Spleen (tissue), 7 donors: ENCODE measurements around the gene GPX5.

Source experiments
- CTCF ChIP-seq, 11 experiments: fragments of 200-600 bp in 7 of 11; fragments of 450-650 bp in 4 of 11; sonication (generic) in 4 of 11; IDR thresholded peaks in 8 of 11; conservative IDR thresholded peaks in 3 of 11; 1 replicate in 7 of 11; 2 replicates in 4 of 11; pipeline versions ENCODE4 v1.4.0 to v1.8.0; 2016 to 2021; ENCODE audit warnings: antibody characterized with exemption in 11 of 11, inconsistent platforms in 4 of 11, mild to moderate bottlenecking in 1 of 11
- POLR2A ChIP-seq, 3 donors: fragments of 450-650 bp; IDR thresholded peaks; one replicate each; pipeline ENCODE4 v1.5.1; 2017; ENCODE audit warnings: antibody characterized with exemption in 3 of 3, mild to moderate bottlenecking in 1 of 3
- donor health status: DM: no; HTN: no; CAD: no; lungs with moderate emphysema.
- donor health status: DM: no; HTN: no; CAD: no.
- donor health status: DM: no; HTN: no; CAD: no.

- no peak for TF ChIP-seq POLR2A (IDR thresholded peaks at IDR 0.05)
- no peak for TF ChIP-seq CTCF (IDR thresholded peaks at IDR 0.05 in 8 of 11, conservative IDR thresholded peaks at IDR 0.05 in 3 of 11)
Measured at GRCh38 chr6:28497893-28498292, 27.8 kb upstream of the GPX5 start.
